CD4-positive, CD25-positive, alpha-beta regulatory T cell (primary cell): Measurements from ENCODE around the gene MFSD11. TPM values are rescaled to one million over a fixed set of nuclear protein-coding genes. Genes with fewer than 3 reads are reported as not detected.

ENCODE experiments used
- ATAC-seq, 2 donors: fragments of 150-1000 bp; cut with Tn5 transposase; one replicate each; pipeline ENCODE4 v1.10.0; 2021; ENCODE audit warnings: low read depth in 2 of 2, moderate number of reproducible peaks in 2 of 2, moderate library complexity in 1 of 2
- DNase-seq, 3 donors: peaks; one replicate each; pipeline versions ENCODE4 v3.0.0 to v3.0.0-alpha.2; 2012 to 2022; ENCODE audit warnings: mixed read lengths in 1 of 3
- H3K27ac ChIP-seq: one replicate; pipeline ENCODE4 v1.7.0; 2013; ENCODE audit warnings: mild to moderate bottlenecking, low read length; ENCODE audit not compliant: insufficient read depth, poor library complexity, severe bottlenecking
- H3K27me3 ChIP-seq: one replicate; pipeline ENCODE4 v1.7.0; 2013; ENCODE audit warnings: low read length; ENCODE audit not compliant: control insufficient read depth, insufficient read depth
- H3K36me3 ChIP-seq: one replicate; pipeline ENCODE4 v1.7.0; 2013; ENCODE audit warnings: mild to moderate bottlenecking, low read length, moderate library complexity; ENCODE audit not compliant: control insufficient read depth, insufficient read depth
- H3K4me1 ChIP-seq: 2 replicates; pipeline ENCODE4 v1.7.0; 2013; ENCODE audit warnings: mild to moderate bottlenecking, low read length; ENCODE audit not compliant: insufficient read depth, control insufficient read depth, poor library complexity, severe bottlenecking
- H3K4me3 ChIP-seq: one replicate; pipeline ENCODE4 v1.7.0; 2013; ENCODE audit warnings: low read depth, mild to moderate bottlenecking, low read length, moderate library complexity
- H3K9me3 ChIP-seq, 2 experiments: 1 replicate in 1 of 2; 2 replicates in 1 of 2; pipeline ENCODE4 v1.7.0; 2013; ENCODE audit warnings: low read length in 2 of 2, mild to moderate bottlenecking in 1 of 2, moderate library complexity in 1 of 2; ENCODE audit not compliant: control insufficient read depth in 2 of 2
- H3K27ac Mint-ChIP-seq, 3 donors: one replicate each; pipeline ENCODE4 v1.8.0; 2020 to 2022; ENCODE audit warnings: mild to moderate bottlenecking in 3 of 3, mixed read lengths in 3 of 3, moderate library complexity in 2 of 3
- H3K27me3 Mint-ChIP-seq: one replicate; pipeline ENCODE4 v1.8.0; 2022; ENCODE audit warnings: mild to moderate bottlenecking, mixed read lengths
- H3K36me3 Mint-ChIP-seq: one replicate; pipeline ENCODE4 v1.8.0; 2020; ENCODE audit warnings: mixed read lengths
- H3K4me1 Mint-ChIP-seq, 4 donors: one replicate each; pipeline ENCODE4 v1.8.0; 2020 to 2022; ENCODE audit warnings: mixed read lengths in 4 of 4, mild to moderate bottlenecking in 1 of 4
- H3K4me3 Mint-ChIP-seq, 4 donors: one replicate each; pipeline ENCODE4 v1.8.0; 2020 to 2022; ENCODE audit warnings: mild to moderate bottlenecking in 4 of 4, mixed read lengths in 4 of 4, moderate library complexity in 3 of 4
- H3K9me3 Mint-ChIP-seq, 7 donors: one replicate each; pipeline ENCODE4 v1.8.0; 2020 to 2022; ENCODE audit warnings: mixed read lengths in 7 of 7, mild to moderate bottlenecking in 3 of 7, moderate library complexity in 2 of 7
- polyA plus RNA-seq, 4 donors: library from polyadenylated mRNA; unstranded; fragments of 300-500 nt; fragmentation: Illumina TruSeq; gene quantifications; one replicate each; pipeline ENCODE4 v1.2.3, GENCODE V29; 2021
- total RNA-seq: library from RNA; stranded (reverse); gene quantifications from one replicate; pipeline ENCODE4 v1.2.3, GENCODE V29; 2022

Gene MFSD11
- total RNA-seq (45.6 TPM), polyA plus RNA-seq (10 to 100 TPM; 22.3 to 38.5 (median 26.1) TPM)

DNA sequence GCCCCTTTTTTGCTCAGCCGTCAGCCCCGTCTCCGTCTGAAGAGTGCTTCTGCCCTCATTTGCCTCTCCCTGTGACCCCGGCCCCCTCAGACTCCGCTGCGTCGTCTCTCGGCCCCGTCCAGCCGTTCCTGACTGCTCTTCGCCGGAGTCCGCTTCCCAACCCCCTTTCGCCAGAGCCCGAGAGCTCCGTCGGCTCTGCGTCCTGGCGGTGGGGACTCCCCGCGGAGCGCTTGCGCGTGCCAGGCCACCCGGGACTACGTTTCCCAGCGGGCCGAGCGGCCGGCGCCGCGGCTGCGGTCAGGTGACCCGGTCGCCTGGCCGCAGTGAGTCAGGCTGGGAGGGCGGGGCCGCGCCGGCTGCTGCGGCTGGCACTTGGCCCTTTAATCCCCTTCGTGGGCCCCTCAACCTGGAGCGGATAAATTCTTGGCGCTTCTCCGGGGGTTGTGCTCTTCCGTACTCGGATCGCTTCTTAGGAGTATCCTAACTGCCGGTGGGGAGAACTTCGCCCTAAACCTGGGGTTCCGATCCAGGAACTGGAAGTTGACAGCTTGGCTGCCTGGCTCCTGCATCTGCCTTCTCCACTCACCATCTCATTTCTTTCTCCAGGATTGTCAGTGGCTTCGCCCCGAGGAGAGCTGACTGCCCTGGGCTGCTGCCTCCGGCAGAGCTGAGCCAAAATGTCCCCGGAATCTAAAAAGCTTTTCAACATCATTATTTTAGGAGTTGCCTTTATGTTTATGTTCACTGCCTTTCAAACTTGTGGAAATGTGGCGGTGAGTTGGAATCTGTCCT, at the start of gene MFSD11:
Gene MFSD11, plus strand, starts transcription at position 444 of the 792 bp plus-strand sequence. Its CDS starts 234 bp downstream, at position 678.
- ATAC-seq (peak; percentile 68 to 71), DNase-seq (peak; percentile 89 to 96 (median 95))
- Histone ChIP-seq H3K9me3 (no peaks in the 10 kb centered on the region), H3K36me3 (peaks cover 33% of the 10 kb centered on the region), H3K4me3 (peak within 1 kb of the TSS; percentile 94), H3K27me3 (no peaks in the 10 kb centered on the region), H3K27ac (peak within 1 kb of the TSS; percentile 99), H3K4me1 (peaks cover 52% of the 10 kb centered on the region)
- Mint-ChIP-seq H3K36me3 (peaks cover 41% of the 10 kb centered on the region), H3K27me3 (peaks cover 10% of the 10 kb centered on the region), H3K4me3 (peak within 1 kb of the TSS; percentile 88 to 96 (median 95)), H3K27ac (peak within 1 kb of the TSS; percentile 99), H3K9me3 (peaks cover 0 to 3% (median 0%) of the 10 kb centered on the region in 7 donors), H3K4me1 (peaks cover 31 to 56% (median 50%) of the 10 kb centered on the region in 4 donors)

- no peaks in the 10 kb centered on the region for H3K9me3 ChIP-seq
- no peak overlapping the region for H3K4me3 ChIP-seq
- H3K36me3 ChIP-seq: no peaks in the 10 kb centered on the region
- H3K4me1 Mint-ChIP-seq: no peaks in the 10 kb centered on the region
- no peaks in the 10 kb centered on the region for H3K9me3 Mint-ChIP-seq
- H3K4me3 Mint-ChIP-seq: no peak overlapping the region
- no peak overlapping the region for H3K27ac ChIP-seq
- H3K27me3 Mint-ChIP-seq: no peaks in the 10 kb centered on the region
- H3K4me1 ChIP-seq: no peaks in the 10 kb centered on the region
- H3K36me3 Mint-ChIP-seq: no peaks in the 10 kb centered on the region
- no peak overlapping the region for H3K27ac Mint-ChIP-seq
- no peak for DNase-seq
- no peak for ATAC-seq
- H3K27me3 ChIP-seq: no peaks in the 10 kb centered on the region
Observed at GRCh38 chr17:76688165-76688622, 49.7 kb upstream of the MFSD11 start.

- Mint-ChIP-seq H3K36me3 (no peaks in the 10 kb centered on the region), H3K4me3 (no peak overlapping the region)
- DNase-seq: no peak
Observed at GRCh38 chr17:76689859-76690258, 48.1 kb upstream of the MFSD11 start.

DNA sequence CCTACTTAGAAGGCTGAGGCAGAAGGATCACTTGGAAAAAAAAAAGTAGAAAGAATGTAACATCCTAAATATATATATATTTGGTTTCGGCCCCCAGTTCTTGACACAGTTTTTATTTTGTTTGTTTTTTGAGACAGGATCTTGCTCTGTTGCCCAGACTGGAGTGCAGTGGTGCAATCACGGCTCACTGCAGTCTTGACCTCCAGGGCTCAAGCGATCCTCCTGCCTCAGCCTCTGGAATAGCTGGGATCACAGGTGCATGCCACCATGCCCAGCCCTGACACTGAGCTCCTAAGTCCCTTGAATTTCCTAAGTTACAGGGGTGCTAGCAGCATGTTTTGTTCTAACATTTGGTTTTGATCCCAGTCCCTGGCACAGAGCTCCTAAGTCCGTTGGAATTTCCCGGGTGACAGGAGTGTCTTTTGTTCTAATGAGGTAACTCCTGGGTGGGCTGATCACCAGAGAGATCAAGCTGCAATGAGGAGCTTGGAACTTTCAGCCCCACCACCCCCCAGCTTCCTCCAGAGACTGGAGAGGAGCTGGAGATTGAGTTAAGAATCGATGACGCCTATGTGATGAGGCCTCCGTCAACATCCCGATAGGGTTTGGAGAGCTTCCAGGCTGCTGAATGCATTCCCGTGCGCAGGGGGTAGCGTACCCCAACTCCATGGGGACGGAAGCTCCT, 47.2 kb upstream of the MFSD11 start:
- Histone ChIP-seq H3K36me3 (no peaks in the 10 kb centered on the region), H3K27me3 (no peaks in the 10 kb centered on the region), H3K4me3 (no peak overlapping the region), H3K4me1 (no peaks in the 10 kb centered on the region), H3K9me3 (no peaks in the 10 kb centered on the region), H3K27ac (no peak overlapping the region)
- H3K9me3 Mint-ChIP-seq: no peaks in the 10 kb centered on the region
- H3K27me3 Mint-ChIP-seq: no peaks in the 10 kb centered on the region
- no peak overlapping the region for H3K27ac Mint-ChIP-seq
- ATAC-seq: no peak
- H3K36me3 Mint-ChIP-seq: no peaks in the 10 kb centered on the region
- peaks cover 0 to 6% (median 1%) of the 10 kb centered on the region in 4 donors for H3K4me1 Mint-ChIP-seq
- H3K4me3 Mint-ChIP-seq: no peak overlapping the region
- DNase-seq: no peak

More at GRCh38 chr17:76689859-76690258, 48.1 kb upstream of the MFSD11 start:
- Histone ChIP-seq H3K4me1 (no peaks in the 10 kb centered on the region), H3K27me3 (no peaks in the 10 kb centered on the region), H3K36me3 (no peaks in the 10 kb centered on the region), H3K9me3 (no peaks in the 10 kb centered on the region), H3K27ac (no peak overlapping the region), H3K4me3 (no peak overlapping the region)
- Mint-ChIP-seq H3K27ac (no peak overlapping the region), H3K9me3 (no peaks in the 10 kb centered on the region), H3K4me1 (no peaks in the 10 kb centered on the region), H3K27me3 (no peaks in the 10 kb centered on the region)
- no peak for ATAC-seq

- Mint-ChIP-seq H3K27ac (no peak overlapping the region), H3K4me1 (peaks cover 0 to 8% (median 1%) of the 10 kb centered on the region in 4 donors), H3K4me3 (no peak overlapping the region), H3K9me3 (no peaks in the 10 kb centered on the region), H3K27me3 (no peaks in the 10 kb centered on the region), H3K36me3 (no peaks in the 10 kb centered on the region)
- Histone ChIP-seq H3K36me3 (no peaks in the 10 kb centered on the region), H3K27ac (no peak overlapping the region), H3K4me3 (no peak overlapping the region), H3K4me1 (no peaks in the 10 kb centered on the region), H3K27me3 (no peaks in the 10 kb centered on the region), H3K9me3 (no peaks in the 10 kb centered on the region)
- no peak for DNase-seq
- ATAC-seq: no peak
Observed at GRCh38 chr17:76691379-76692191, 46.3 kb upstream of the MFSD11 start.

- no peaks in the 10 kb centered on the region for H3K9me3 Mint-ChIP-seq
- peaks cover 10% of the 10 kb centered on the region for H3K27me3 Mint-ChIP-seq
- Histone ChIP-seq H3K27me3 (no peaks in the 10 kb centered on the region), H3K4me1 (no peaks in the 10 kb centered on the region), H3K27ac (no peak overlapping the region), H3K9me3 (no peaks in the 10 kb centered on the region), H3K36me3 (no peaks in the 10 kb centered on the region), H3K4me3 (no peak overlapping the region)
- peak overlapping the region in 1 of 4 donors; percentile 65 for H3K4me3 Mint-ChIP-seq
- no peak for DNase-seq
- no peaks in the 10 kb centered on the region for H3K36me3 Mint-ChIP-seq
- H3K4me1 Mint-ChIP-seq: peaks cover 0 to 8% (median 1%) of the 10 kb centered on the region in 4 donors
- no peak for ATAC-seq
- H3K27ac Mint-ChIP-seq: peak overlapping the region in 2 of 3 donors; percentile 20 to 38
Observed at GRCh38 chr17:76695059-76695831, 42.7 kb upstream of the MFSD11 start.
